Measurements from ENCODE around the gene MPPED1. TPM values are rescaled to one million over a fixed set of nuclear protein-coding genes. Genes with fewer than 3 reads are reported as not detected.

Gene MPPED1
- total and polyA plus RNA-seq, 2 donors (not counting 3 experiments of a cell fraction or from before 2014, with no cell fraction given) = not detected

DNA sequence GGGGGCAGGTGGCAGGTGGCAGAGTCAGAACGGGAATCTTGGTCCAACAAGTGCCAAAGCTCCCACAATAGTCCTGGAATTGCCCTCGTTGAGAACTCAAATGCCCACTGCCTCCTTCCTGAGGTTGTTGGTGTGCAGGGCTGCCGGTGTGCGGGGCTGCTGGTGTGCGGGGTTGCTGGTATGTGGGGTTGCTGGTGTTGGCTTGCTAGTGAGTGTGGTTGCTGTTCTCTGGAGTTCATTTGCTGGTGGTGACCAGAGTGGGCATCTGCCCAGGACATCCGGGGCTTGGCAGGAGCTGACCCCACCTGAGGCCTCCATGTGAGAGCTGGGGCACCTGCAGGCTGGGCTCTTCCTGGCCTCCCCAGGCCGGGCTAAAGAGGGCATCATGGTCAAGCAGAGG, 14.0 kb upstream of the MPPED1 start:
- Histone ChIP-seq H3K79me2 (ENCODE audit: control insufficient read depth, insufficient read depth, low read length) (no peaks in the 10 kb centered on the region), H3K9me1 (replicated peaks; ENCODE audit: control insufficient read depth, extremely low read depth, insufficient read depth, low read length) (no peaks in the 10 kb centered on the region), H2AFZ (ENCODE audit: low read depth, low read length) (no peak overlapping the region), H3K27ac (ENCODE audit: insufficient read depth, low read depth, low read length) (no peak overlapping the region), H3K9me3 (replicated peaks; ENCODE audit: control insufficient read depth, insufficient read depth, low read length) (no peaks in the 10 kb centered on the region), H3K4me3 (replicated peaks in 1 of 3; ENCODE audit: insufficient read depth in 1 of 3, low read depth in 1 of 3, low read length in 3 of 3) (no peak overlapping the region), H3K9ac (replicated peaks; ENCODE audit: extremely low read depth, insufficient read depth, low read length) (no peak overlapping the region), H3K36me3 (ENCODE audit: control insufficient read depth in 2 of 2, extremely low read depth in 1 of 2, insufficient read depth in 2 of 2, low read length in 2 of 2) (no peaks in the 10 kb centered on the region), H3K4me2 (ENCODE audit: insufficient read depth, low read length) (no peak overlapping the region), H3K27me3 (ENCODE audit: control insufficient read depth in 2 of 2, insufficient read depth in 2 of 2, low read length in 2 of 2) (no peaks in the 10 kb centered on the region), H3K4me1 (ENCODE audit: control insufficient read depth, extremely low read depth, insufficient read depth, low read length) (no peaks in the 10 kb centered on the region), H4K20me1 (replicated peaks; ENCODE audit: control insufficient read depth, extremely low read depth, insufficient read depth, low read length) (no peaks in the 10 kb centered on the region)
- dilution Hi-C loops (cut with MboI; ENCODE audit: extremely low pct_ligation_motif_present, low sequenced_read_pairs) = no loop called here
- no peak for TF ChIP-seq POLR2A (IDR thresholded peaks at IDR 0.05; ENCODE audit: low read depth, low read length)
- no peak for TF ChIP-seq FOS (IDR thresholded peaks at IDR 0.05; ENCODE audit: borderline replicate concordance, insufficient read depth, low read length)
- TF ChIP-seq GATA2 (IDR thresholded peaks at IDR 0.05; ENCODE audit: insufficient read depth, insufficient read length, low read depth, low read length) = no peak
- TF ChIP-seq POLR2AphosphoS5 (IDR thresholded peaks at IDR 0.05; ENCODE audit: insufficient read depth, low read depth, low read length) = no peak
- no peak for TF ChIP-seq MYC (IDR thresholded peaks at IDR 0.05; ENCODE audit: low read depth, low read length)
- TF ChIP-seq JUN (IDR thresholded peaks at IDR 0.05; ENCODE audit: borderline replicate concordance, insufficient read depth, insufficient read length, low read depth) = no peak
- TF ChIP-seq, protein P1, sequence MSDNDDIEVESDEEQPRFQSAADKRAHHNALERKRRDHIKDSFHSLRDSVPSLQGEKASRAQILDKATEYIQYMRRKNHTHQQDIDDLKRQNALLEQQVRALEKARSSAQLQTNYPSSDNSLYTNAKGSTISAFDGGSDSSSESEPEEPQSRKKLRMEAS (IDR thresholded peaks at IDR 0.05; ENCODE audit: insufficient read depth, insufficient read length) = no peak
- no peak for TF ChIP-seq EZH2 (IDR thresholded peaks at IDR 0.05; ENCODE audit: borderline replicate concordance, low read depth, low read length, severe bottlenecking)
- TF ChIP-seq, protein P2, sequence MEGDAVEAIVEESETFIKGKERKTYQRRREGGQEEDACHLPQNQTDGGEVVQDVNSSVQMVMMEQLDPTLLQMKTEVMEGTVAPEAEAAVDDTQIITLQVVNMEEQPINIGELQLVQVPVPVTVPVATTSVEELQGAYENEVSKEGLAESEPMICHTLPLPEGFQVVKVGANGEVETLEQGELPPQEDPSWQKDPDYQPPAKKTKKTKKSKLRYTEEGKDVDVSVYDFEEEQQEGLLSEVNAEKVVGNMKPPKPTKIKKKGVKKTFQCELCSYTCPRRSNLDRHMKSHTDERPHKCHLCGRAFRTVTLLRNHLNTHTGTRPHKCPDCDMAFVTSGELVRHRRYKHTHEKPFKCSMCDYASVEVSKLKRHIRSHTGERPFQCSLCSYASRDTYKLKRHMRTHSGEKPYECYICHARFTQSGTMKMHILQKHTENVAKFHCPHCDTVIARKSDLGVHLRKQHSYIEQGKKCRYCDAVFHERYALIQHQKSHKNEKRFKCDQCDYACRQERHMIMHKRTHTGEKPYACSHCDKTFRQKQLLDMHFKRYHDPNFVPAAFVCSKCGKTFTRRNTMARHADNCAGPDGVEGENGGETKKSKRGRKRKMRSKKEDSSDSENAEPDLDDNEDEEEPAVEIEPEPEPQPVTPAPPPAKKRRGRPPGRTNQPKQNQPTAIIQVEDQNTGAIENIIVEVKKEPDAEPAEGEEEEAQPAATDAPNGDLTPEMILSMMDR (IDR thresholded peaks at IDR 0.05; ENCODE audit: extremely low read depth in 1 of 2, insufficient read depth in 1 of 2, low read depth in 1 of 2, low read length in 2 of 2) = no peak
- POLR2A ChIA-PET = no interaction called here
- DNase-seq (ENCODE audit: low read depth, low spot score) (no peak), FAIRE-seq (no peak)
- BruUV-seq (replicated peaks) = no TSS peak
- CTCF ChIA-PET = no interaction called here
- intact Hi-C loops (cut with micrococcal nuclease) = no loop called here
